Stomach (tissue), 4 donors: Measurements from ENCODE around the gene WDR17.

ENCODE experiments used
- POLR2A ChIP-seq, 4 donors: fragments of 450-650 bp; IDR thresholded peaks; one replicate each; pipeline ENCODE4 v1.6.1; 2016; ENCODE audit warnings: antibody characterized with exemption in 4 of 4, control low read depth in 2 of 4, mild to moderate bottlenecking in 1 of 4, moderate library complexity in 1 of 4
- POLR2AphosphoS5 ChIP-seq, 3 donors: sonication (generic); formaldehyde crosslinking; IDR thresholded peaks; one replicate each; pipeline ENCODE4 v1.6.1; 2016; ENCODE audit warnings: antibody characterized with exemption in 3 of 3
- TF ChIP-seq, protein P1 (sequence below), 7 experiments: fragments of 450-650 bp in 4 of 7; fragments of 200-600 bp in 3 of 7; sonication (generic) in 3 of 7; IDR thresholded peaks; one replicate each; pipeline ENCODE4 v1.5.1; 2016 to 2019; ENCODE audit warnings: antibody characterized with exemption in 7 of 7, control low read depth in 2 of 7, mild to moderate bottlenecking in 1 of 7

DNA sequence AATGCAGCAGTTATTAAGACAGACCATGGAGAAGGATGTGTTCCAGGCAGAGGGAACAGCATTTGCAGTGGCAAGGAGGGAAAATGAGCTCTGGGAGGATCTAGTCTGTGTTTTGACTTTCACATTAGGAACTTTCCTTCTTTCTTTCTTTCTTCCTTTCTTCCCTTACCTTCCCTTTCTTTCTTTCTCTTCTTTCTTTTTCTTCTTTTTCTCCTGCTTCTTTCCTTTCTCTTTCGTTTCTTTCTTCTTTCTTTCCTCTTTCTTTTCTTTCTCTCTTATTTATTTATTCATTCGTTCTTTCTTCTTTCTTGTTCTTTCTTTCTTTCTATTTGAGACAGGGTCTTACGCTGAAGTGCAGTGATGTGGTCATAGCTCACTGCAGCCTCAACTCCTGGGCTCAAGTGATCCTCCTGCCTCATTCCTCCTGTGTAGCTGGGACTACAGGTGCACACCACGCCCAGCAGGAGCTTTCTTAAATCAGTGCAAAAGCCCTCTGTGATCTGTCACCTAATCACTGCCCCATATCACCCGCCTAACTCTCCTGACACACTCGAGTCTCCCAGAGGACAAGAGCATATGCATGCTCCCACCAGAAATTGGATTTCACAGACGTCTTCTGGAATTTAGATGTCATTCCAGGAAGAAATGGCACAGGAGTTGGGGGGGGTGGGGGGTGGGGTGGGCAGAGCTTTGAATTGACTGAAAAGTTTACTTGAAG is 145.1 kb downstream of the WDR17 start:
- TF ChIP-seq, protein P1, sequence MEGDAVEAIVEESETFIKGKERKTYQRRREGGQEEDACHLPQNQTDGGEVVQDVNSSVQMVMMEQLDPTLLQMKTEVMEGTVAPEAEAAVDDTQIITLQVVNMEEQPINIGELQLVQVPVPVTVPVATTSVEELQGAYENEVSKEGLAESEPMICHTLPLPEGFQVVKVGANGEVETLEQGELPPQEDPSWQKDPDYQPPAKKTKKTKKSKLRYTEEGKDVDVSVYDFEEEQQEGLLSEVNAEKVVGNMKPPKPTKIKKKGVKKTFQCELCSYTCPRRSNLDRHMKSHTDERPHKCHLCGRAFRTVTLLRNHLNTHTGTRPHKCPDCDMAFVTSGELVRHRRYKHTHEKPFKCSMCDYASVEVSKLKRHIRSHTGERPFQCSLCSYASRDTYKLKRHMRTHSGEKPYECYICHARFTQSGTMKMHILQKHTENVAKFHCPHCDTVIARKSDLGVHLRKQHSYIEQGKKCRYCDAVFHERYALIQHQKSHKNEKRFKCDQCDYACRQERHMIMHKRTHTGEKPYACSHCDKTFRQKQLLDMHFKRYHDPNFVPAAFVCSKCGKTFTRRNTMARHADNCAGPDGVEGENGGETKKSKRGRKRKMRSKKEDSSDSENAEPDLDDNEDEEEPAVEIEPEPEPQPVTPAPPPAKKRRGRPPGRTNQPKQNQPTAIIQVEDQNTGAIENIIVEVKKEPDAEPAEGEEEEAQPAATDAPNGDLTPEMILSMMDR (IDR thresholded peaks at IDR 0.05): no peak
- no peak for TF ChIP-seq POLR2A (IDR thresholded peaks at IDR 0.05)
- TF ChIP-seq POLR2AphosphoS5 (IDR thresholded peaks at IDR 0.05): no peak
